ENCODE measurements around the gene XRCC3. TPM values are rescaled to one million over a fixed set of nuclear protein-coding genes. Genes with fewer than 3 reads are reported as not detected.

XRCC3 gene
- total RNA-seq, 2 experiments from 2014 or later: 43.7 to 46.9 TPM

DNA sequence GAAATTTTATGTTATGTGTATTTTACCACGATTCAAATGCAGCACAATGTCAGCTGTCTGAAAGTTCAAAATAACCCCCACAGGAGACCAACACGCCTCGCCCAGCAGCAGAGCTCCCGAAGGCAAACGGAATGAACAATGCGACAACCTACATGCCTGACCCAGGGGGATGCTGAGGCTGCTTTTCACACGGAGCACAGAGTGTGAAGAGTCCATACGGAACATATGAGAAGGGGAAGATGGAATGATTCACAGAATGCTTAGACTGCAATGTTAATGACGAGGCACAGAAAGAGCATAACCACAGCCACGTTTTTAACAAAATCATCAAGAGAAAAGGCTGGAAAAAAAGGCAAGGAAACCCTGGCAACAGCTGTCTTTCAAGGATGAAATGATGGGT, 22.9 kb upstream of the XRCC3 start:
- POLR2A ChIA-PET: no interaction called here
- Mint-ChIP-seq H3K27ac (no peak overlapping the region), H3K4me1 (no peaks in the 10 kb centered on the region), H3K9me3 (ENCODE audit: low read depth) (no peaks in the 10 kb centered on the region), H3K27me3 (no peaks in the 10 kb centered on the region), H3K4me3 (no peak overlapping the region), H3K36me3 (ENCODE audit: low read depth) (peaks cover 4% of the 10 kb centered on the region)
- intact Hi-C loops (cut with DNase I, micrococcal nuclease): no loop called here
- ATAC-seq: no peak
- DNase-seq: no peak
- CTCF ChIA-PET: no interaction called here

DNA sequence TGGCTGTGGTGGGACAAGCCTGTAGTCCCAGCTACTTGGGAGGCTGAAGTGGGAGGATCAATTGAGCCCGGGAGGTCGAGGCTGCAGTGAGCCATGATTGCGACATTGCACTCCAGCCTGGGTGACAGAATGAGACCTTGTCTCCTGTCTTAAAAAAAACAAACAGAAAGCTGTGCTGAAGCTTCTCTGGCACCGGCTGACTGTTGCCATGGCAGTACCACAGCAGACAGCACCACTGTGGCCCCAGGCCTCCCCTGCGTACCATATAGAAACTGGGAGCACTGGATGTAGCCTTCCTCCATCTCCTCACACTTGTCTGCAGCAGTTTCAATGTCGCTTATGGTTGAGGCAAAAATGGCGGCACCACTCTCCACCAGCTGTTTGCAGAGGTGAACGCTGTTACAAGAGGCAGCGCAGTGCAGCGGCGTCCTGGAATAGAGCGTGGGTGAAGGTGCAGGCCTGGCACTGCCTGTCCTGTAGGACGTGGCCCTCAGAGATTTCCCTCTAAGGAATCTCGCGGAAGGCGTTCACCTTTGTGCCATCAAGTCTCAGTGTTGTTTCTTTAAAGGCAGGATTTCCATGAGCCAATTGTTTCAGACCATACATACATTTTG, 22.3 kb upstream of the XRCC3 start:
- Mint-ChIP-seq H3K9me3 (ENCODE audit: low read depth) (no peaks in the 10 kb centered on the region), H3K27ac (no peak overlapping the region), H3K4me3 (no peak overlapping the region), H3K4me1 (no peaks in the 10 kb centered on the region), H3K27me3 (no peaks in the 10 kb centered on the region), H3K36me3 (ENCODE audit: low read depth) (peaks cover 4% of the 10 kb centered on the region)
- no peak for DNase-seq
- ChIA-PET CTCF (no interaction called here), POLR2A (interaction anchor here (0.6 kb wide), 1 partner anchor 22 kb away, joined by 4 read pairs; the partner anchor contains the start of genes XRCC3 and ZFYVE21)
- ATAC-seq: no peak
- intact Hi-C loops (cut with DNase I, micrococcal nuclease): no loop called here

DNA sequence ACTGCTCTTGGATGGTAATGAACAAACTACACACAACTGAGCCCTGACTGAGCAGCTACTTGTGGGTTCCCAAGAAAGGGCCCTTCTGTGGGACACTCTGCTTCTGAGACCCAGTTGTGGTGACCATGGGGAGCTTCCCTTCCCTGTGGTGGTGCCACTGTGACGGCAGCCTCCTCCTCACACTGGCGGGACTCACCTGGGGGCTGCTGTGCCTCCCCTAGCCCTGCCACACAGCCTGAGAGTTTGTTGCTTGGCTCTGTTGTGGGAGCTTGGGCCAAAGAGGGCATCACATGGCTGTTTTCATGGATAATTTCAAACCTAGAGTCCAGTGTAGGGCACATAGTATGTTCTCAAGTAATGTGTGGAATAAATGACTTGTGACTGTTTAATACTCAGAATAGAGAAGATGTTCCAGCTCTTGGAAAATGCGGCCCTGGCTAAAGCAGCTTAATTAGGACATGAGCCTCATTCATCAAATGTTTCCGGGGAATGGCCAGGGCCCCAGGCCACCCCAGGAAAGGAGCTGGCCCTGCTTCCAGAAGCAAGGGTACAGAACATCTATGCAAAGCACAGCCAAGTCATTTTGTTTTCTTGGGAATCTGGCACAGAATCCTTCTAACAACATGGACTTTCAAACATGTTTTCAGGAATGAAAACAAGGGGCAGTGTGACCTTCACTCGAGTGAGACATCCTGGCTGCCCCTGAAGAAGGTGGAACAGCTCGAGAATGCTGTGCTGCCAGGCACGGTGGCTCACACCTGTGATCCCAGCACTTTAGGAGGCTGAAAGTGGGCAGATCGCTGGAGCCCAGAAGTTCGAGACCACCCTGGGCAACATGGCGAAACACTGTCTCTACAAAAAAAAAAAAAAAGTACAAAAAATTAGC, 21.5 kb upstream of the XRCC3 start:
- DNase-seq: no peak
- H3K27ac Mint-ChIP-seq: no peak overlapping the region
- ChIA-PET POLR2A (interaction anchor here (0.6 kb wide), 1 partner anchor 21 kb away, joined by 4 read pairs; the partner anchor contains the start of genes XRCC3 and ZFYVE21), CTCF (interaction anchor here (0.6 to 0.7 kb wide), 2 partner anchors 14 to 341 kb away, joined by 3 to 4 read pairs; no protein-coding TSS in a partner anchor)
- H3K4me1 Mint-ChIP-seq: no peaks in the 10 kb centered on the region
- H3K4me3 Mint-ChIP-seq: no peak overlapping the region
- peaks cover 4% of the 10 kb centered on the region for H3K36me3 Mint-ChIP-seq (ENCODE audit: low read depth)
- H3K9me3 Mint-ChIP-seq (ENCODE audit: low read depth): no peaks in the 10 kb centered on the region
- intact Hi-C loops (cut with DNase I, micrococcal nuclease): no loop called here
- ATAC-seq: no peak
- no peaks in the 10 kb centered on the region for H3K27me3 Mint-ChIP-seq

DNA sequence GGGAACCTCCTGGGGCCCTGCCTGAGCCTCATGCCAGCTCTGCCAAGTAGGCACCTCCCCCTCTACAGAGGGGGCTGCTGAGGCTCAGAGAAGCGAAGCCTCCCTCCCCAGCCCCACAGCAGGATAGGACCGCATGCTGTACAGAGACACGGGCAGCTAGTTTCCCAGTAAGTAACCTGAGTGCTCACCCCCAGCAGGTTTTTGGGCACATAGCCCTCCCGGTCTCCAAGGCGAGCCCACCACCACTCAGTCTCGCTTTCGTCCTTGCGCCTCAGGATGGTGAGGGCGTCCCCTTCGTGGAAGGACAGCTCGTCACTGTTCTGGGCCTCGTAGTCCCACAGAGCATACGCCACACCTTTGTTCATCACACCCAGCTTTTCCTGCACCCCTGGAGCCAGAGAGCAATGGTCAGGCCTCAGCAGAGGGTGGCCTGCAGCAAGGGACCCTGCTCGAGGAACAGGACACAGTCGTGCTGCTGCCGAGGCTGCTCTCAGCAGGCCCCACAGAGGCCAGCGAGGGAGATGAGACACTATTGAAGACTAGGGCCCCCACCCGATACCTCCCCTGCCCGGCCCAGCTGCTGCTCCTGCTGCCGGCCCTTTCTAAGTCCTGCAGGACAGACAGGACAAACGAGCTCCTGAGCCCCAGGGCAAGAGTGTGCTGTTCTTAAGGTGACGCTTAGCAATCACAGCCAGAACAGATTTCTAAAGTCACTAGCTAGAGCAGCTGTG, 20.7 kb upstream of the XRCC3 start:
- H3K4me3 Mint-ChIP-seq: no peak overlapping the region
- ATAC-seq: no peak

DNA sequence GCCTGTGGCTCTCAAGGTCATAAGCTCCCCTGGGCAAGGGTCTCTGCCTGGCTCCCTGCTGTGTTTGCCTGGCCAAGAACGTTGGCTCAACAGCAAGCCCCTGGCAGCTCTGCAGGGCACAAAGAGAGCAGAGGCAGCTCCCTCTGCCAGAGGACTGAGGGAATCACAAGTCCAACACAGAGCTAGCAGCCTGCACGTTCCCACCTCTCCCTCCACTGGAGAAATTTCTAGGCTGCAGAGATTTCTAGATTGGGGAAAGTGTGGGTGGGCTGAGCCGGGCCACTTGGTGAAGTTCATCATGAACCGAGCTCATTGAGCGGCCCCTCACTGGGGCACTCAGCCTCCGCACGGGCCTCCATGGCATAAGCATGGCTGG, 20.2 kb upstream of the XRCC3 start:
- no peaks in the 10 kb centered on the region for H3K4me1 Mint-ChIP-seq
- DNase-seq (no peak), ATAC-seq (no peak)
- H3K4me3 Mint-ChIP-seq: no peak overlapping the region
- ChIA-PET CTCF (interaction anchor here (0.6 kb wide), 3 partner anchors 22 to 143 kb away, joined by 3 to 5 read pairs (median 3); no protein-coding TSS in a partner anchor), POLR2A (no interaction called here)
- no peaks in the 10 kb centered on the region for H3K27me3 Mint-ChIP-seq
- no peaks in the 10 kb centered on the region for H3K9me3 Mint-ChIP-seq (ENCODE audit: low read depth)
- intact Hi-C loops (cut with DNase I, micrococcal nuclease): no loop called here
- no peak overlapping the region for H3K27ac Mint-ChIP-seq
- peaks cover 4% of the 10 kb centered on the region for H3K36me3 Mint-ChIP-seq (ENCODE audit: low read depth)

More for the DNA sequence above, 20.7 kb upstream of the XRCC3 start:
- ChIA-PET CTCF (interaction anchor here (0.6 kb wide), 3 partner anchors 14 to 143 kb away, joined by 3 to 5 read pairs (median 3); no protein-coding TSS in a partner anchor), POLR2A (no interaction called here)
- Mint-ChIP-seq H3K27me3 (no peaks in the 10 kb centered on the region), H3K36me3 (ENCODE audit: low read depth) (peaks cover 4% of the 10 kb centered on the region), H3K9me3 (ENCODE audit: low read depth) (no peaks in the 10 kb centered on the region), H3K4me1 (no peaks in the 10 kb centered on the region), H3K27ac (no peak overlapping the region)
- DNase-seq: no peak
- intact Hi-C loops (cut with DNase I, micrococcal nuclease): no loop called here

DNA sequence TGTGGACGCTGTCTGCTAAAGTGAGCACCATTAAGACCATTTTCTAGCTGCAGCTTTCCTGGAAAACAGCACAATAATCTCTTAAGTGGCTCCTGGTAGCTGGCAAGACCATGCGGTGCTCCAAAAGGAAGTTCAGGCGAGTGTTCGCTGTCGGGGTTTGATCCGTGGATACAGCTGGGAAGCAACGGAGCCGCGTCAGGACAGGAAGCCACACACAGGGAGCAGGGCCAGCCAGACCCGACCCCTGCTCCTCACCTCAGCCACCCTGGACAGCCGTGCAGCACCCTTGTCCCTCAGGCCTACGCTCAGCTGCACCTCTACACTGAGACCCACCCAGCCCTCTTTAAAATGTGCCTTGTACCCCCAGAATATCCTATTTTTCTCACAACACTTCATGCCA, 19.8 kb upstream of the XRCC3 start:
- Mint-ChIP-seq H3K4me1 (no peaks in the 10 kb centered on the region), H3K36me3 (ENCODE audit: low read depth) (peaks cover 4% of the 10 kb centered on the region), H3K9me3 (ENCODE audit: low read depth) (no peaks in the 10 kb centered on the region), H3K27me3 (no peaks in the 10 kb centered on the region), H3K4me3 (no peak overlapping the region), H3K27ac (no peak overlapping the region)
- no peak for ATAC-seq
- intact Hi-C loops (cut with DNase I, micrococcal nuclease): no loop called here
- ChIA-PET POLR2A (no interaction called here), CTCF (interaction anchor here (0.6 kb wide), 2 partner anchors 22 to 144 kb away, joined by 3 to 5 read pairs; no protein-coding TSS in a partner anchor)
- DNase-seq: no peak

DNA sequence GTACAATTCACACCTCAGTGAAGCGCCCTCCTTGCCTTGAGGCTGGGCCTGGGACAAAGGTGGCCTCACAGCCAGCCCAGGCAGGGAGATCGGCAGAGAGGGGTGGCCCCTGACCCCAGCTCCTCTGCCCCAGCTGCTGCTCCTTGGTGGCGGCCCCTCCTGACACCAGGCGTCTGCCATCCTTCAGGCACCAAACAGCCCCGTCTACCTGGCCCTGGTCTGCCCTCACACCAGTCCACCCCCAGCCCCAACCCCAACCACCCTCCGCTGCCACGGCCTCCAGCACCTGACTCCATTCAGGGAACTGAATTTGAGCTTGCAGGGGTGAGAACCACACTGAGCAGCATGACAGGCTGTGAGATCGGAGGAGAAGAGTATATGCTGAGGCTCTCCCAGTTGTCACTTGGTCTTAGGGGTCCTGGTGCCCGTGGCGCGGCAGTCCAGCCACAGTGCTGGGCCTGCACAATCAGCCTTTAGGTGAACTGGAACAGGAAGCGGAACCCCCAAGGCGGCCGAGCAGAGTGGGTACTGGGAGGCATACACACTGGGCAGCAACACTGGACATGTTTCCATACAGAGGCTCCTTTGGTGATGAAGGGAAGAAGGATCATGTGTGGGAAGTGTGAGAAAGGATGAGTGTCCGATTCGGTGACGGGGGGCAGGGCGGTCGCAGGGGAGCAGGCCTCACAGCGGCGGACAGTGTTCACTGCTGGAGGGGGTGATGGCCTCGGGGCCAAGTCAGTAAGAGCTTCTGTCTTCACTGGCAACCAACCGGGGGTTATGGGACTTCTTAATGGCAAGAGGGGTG, 19.0 kb upstream of the XRCC3 start:
- DNase-seq: no peak
- intact Hi-C loops (cut with DNase I, micrococcal nuclease): no loop called here
- H3K4me3 Mint-ChIP-seq: no peak overlapping the region
- CTCF ChIA-PET: no interaction called here
- no peak for ATAC-seq
- H3K27me3 Mint-ChIP-seq: no peaks in the 10 kb centered on the region
- no peaks in the 10 kb centered on the region for H3K9me3 Mint-ChIP-seq (ENCODE audit: low read depth)
- H3K4me1 Mint-ChIP-seq: no peaks in the 10 kb centered on the region
- H3K36me3 Mint-ChIP-seq (ENCODE audit: low read depth): peaks cover 5% of the 10 kb centered on the region
- no peak overlapping the region for H3K27ac Mint-ChIP-seq
- POLR2A ChIA-PET: no interaction called here

DNA sequence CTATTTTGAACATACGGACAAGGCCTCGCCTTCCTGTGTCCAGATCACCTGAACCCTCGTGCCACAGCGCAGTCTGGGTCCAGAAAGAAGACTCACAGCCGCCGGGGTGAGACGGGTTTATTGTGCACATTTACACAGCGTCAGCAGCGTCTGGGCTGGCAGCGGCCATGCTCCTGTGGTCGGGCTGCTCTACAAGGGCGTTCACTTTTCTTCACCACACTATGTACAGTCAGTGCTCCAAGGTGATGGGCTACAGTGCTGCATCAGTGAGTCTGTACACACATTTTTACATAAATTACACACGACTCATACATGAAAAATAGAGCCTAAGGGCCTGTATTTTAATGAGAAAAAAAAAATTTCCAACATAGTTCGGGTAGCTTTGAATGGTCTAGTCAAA, 18.4 kb upstream of the XRCC3 start:
- Mint-ChIP-seq H3K27ac (no peak overlapping the region), H3K27me3 (no peaks in the 10 kb centered on the region), H3K4me3 (no peak overlapping the region), H3K9me3 (ENCODE audit: low read depth) (no peaks in the 10 kb centered on the region), H3K36me3 (ENCODE audit: low read depth) (peaks cover 5% of the 10 kb centered on the region), H3K4me1 (no peaks in the 10 kb centered on the region)
- DNase-seq: no peak
- ATAC-seq: no peak
- ChIA-PET POLR2A (no interaction called here), CTCF (interaction anchor here (0.5 kb wide), 1 partner anchor 215 kb away, joined by 3 read pairs; no protein-coding TSS in a partner anchor)
- intact Hi-C loops (cut with DNase I, micrococcal nuclease): no loop called here

DNA sequence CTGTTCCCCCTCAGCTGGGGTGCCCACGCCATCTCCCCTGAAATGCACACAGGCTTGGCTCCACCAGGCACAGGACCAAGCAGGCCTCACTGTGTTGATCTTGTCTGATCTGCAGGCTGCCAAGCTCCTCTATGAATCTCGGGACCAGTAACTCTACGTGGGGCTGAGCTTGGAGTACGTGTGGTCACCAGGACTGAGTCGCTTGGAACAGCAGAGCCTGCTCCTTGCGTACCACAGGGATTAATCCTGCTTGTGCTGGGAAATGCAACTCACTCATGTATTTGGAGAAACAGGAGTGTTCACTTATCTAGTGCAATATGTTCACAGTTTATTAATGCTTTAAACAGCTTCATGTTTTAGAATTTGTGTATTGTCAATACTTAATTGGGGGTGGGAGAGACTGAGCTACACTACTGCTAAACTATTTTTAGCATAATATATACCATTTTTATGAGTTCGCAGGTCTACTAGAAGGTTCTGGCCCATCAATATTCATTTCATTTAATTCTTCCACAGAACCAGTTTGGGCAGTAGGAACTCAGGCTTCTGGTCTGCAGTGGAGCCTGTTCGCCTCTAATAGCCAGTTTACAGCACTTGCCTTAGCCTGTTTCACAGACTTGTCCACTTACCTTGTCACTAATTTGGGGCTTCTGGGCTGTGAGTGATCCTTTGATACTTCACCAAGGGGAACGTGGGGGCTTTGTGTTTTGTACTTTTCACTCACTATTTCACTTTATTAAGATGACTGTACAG, 17.8 kb upstream of the XRCC3 start:
- Mint-ChIP-seq H3K4me1 (no peaks in the 10 kb centered on the region), H3K36me3 (ENCODE audit: low read depth) (peaks cover 3% of the 10 kb centered on the region)
- CTCF ChIA-PET: interaction anchor here (0.5 to 0.7 kb wide), 2 partner anchors 214 to 399 kb away, joined by 3 read pairs; no protein-coding TSS in a partner anchor

DNA sequence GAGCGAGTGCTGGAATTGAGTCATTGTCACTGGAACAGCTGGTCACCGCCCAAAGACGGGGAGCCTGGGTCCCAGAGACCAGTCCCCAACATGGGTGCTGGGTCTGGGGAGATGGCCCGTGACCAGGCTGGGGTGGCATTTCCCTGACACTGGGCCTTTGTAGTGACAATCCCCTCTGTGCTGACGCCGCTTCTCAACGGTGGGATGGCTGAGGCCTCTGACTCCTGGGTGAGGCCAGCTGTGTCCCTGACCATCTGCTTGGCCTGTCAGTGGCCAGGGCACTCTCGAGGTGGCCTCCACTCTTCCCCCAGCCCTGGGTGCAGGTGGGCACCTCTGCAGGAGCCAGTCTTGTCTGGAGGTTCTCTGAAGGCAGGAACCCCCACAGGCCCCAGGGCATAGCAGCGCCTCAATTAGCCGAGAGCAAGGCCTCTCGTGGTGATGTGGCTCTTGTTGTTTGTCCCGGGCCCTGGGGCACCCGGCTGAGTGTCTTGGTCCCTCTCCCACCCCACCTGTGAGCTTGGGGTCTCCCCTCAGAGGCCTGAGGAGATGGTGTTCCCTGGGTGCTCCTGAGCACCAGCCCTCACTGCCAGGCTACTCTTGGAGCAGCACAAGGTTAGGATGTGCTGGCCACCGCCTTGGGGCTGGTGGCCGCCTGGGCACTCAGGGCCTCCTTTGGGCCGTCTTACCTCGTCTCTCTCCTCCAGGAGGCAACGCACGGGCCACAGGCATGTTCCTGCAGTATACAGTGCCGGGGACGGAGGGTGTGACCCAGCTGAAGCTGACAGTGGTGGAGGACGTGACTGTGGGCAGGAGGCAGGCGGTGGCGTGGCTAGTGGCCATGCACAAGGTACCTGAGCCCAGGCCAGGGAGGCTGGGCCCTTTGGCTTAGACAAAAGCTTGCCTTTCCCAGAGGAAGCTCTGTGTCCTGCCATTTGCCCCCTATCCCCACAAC, 16.9 kb upstream of the XRCC3 start:
- H3K36me3 Mint-ChIP-seq (ENCODE audit: low read depth): peaks cover 2% of the 10 kb centered on the region
- DNase-seq (no peak), ATAC-seq (no peak)
- no peaks in the 10 kb centered on the region for H3K27me3 Mint-ChIP-seq
- no peaks in the 10 kb centered on the region for H3K9me3 Mint-ChIP-seq (ENCODE audit: low read depth)
- no peaks in the 10 kb centered on the region for H3K4me1 Mint-ChIP-seq
- ChIA-PET POLR2A (no interaction called here), CTCF (interaction anchor here (0.7 kb wide), 2 partner anchors 160 to 400 kb away, joined by 3 read pairs; no protein-coding TSS in a partner anchor)
- H3K27ac Mint-ChIP-seq: no peak overlapping the region
- intact Hi-C loops (cut with DNase I, micrococcal nuclease): no loop called here
- H3K4me3 Mint-ChIP-seq: no peak overlapping the region

More for the DNA sequence above, 17.8 kb upstream of the XRCC3 start:
- intact Hi-C loops (cut with DNase I, micrococcal nuclease): no loop called here
- Mint-ChIP-seq H3K27me3 (no peaks in the 10 kb centered on the region), H3K4me3 (no peak overlapping the region), H3K9me3 (ENCODE audit: low read depth) (no peaks in the 10 kb centered on the region), H3K27ac (no peak overlapping the region)
- ATAC-seq (no peak), DNase-seq (no peak)
- POLR2A ChIA-PET: no interaction called here
